BJ (cell line): ENCODE measurements around the gene BTBD17. TPM values are rescaled to one million over a fixed set of nuclear protein-coding genes. Genes with fewer than 3 reads are reported as not detected.
"Not testable (repeated sequence)": the region's sequence is repeated elsewhere in the genome, so short reads cannot be mapped to it uniquely, and the experiment has no call there.

Experiments
- CTCF ChIA-PET: fragments of 350-600 bp; formaldehyde crosslinking; extraction: SDS; loops from one replicate; lab custom pipeline; 2021; ENCODE audit warnings: antibody characterized with exemption, inconsistent platforms; lab: Yijun Ruan, JAX
- POLR2A ChIA-PET: fragments of 300-600 bp; sonication (Branson Sonifier 250); formaldehyde crosslinking; extraction: SDS; loops from one replicate; lab custom pipeline; 2021; ENCODE audit warnings: antibody characterized with exemption; lab: Charles Lee
- DNase-seq: peaks from one replicate; pipeline ENCODE4 v3.0.0-alpha.2; 2011; ENCODE audit warnings: low read depth
- H3K27me3 ChIP-seq: 2 replicates; pipeline ENCODE4 v1.6.0; 2011; ENCODE audit warnings: low read length; ENCODE audit not compliant: control insufficient read depth, insufficient read depth
- H3K36me3 ChIP-seq: 2 replicates; pipeline ENCODE4 v1.5.1; 2011; ENCODE audit warnings: low read length; ENCODE audit not compliant: control insufficient read depth, insufficient read depth
- H3K4me3 ChIP-seq: 2 replicates; pipeline ENCODE4 v1.5.1; 2011; ENCODE audit warnings: low read depth, mild to moderate bottlenecking, control low read depth, low read length
- CTCF ChIP-seq: IDR thresholded peaks from 2 replicates; pipeline ENCODE4 v1.5.1; 2011; ENCODE audit warnings: low read depth, mild to moderate bottlenecking, control low read depth, inconsistent platforms, low read length, moderate library complexity; ENCODE audit not compliant: insufficient read depth
- polyA plus RNA-seq: library from polyadenylated mRNA; depleted of rRNA; stranded (reverse); fragments of >200 nt; gene quantifications from 2 replicates; pipeline ENCODE4 v1.2.3, GENCODE V29; 2011

Gene BTBD17
- polyA plus RNA-seq, 1 experiment: not detected

- POLR2A ChIA-PET: no interaction called here
- CTCF ChIA-PET: no interaction called here
- TF ChIP-seq CTCF: no peak
- H3K36me3 ChIP-seq: no peaks in the 10 kb centered on the region
- DNase-seq: no peak
- no peaks in the 10 kb centered on the region for H3K27me3 ChIP-seq
- no peak overlapping the region for H3K4me3 ChIP-seq
These were observed 45.7 kb upstream of the BTBD17 start for GRCh38 chr17:74407384-74407783.

- CTCF ChIA-PET, H3K4me3 ChIP-seq, POLR2A ChIA-PET, DNase-seq, H3K27me3 ChIP-seq, H3K36me3 ChIP-seq: not testable (repeated sequence)
These were observed 43.6 kb upstream of the BTBD17 start for GRCh38 chr17:74405311-74405710.

GRCh38 chr17:74404789-74405188 is 43.1 kb upstream of the BTBD17 start:
- DNase-seq: no peak
- ChIA-PET CTCF (no interaction called here), POLR2A (no interaction called here)
- H3K27me3 ChIP-seq: no peaks in the 10 kb centered on the region
- TF ChIP-seq CTCF: no peak
- H3K36me3 ChIP-seq: no peaks in the 10 kb centered on the region
- H3K4me3 ChIP-seq: no peak overlapping the region

GRCh38 chr17:74404218-74404617 is 42.5 kb upstream of the BTBD17 start:
- DNase-seq: no peak
- POLR2A ChIA-PET: no interaction called here
- no peaks in the 10 kb centered on the region for H3K36me3 ChIP-seq
- TF ChIP-seq CTCF: no peak
- H3K4me3 ChIP-seq: no peak overlapping the region
- H3K27me3 ChIP-seq: no peaks in the 10 kb centered on the region
- CTCF ChIA-PET: no interaction called here

- CTCF ChIA-PET: interaction anchor here (1.2 kb wide), 1 partner anchor 24 kb away, joined by 3 read pairs; no protein-coding TSS in a partner anchor
- Histone ChIP-seq H3K36me3 (no peaks in the 10 kb centered on the region), H3K4me3 (no peak overlapping the region), H3K27me3 (no peaks in the 10 kb centered on the region)
- TF ChIP-seq CTCF: no peak
- POLR2A ChIA-PET: no interaction called here
- no peak for DNase-seq
These were observed 42.0 kb upstream of the BTBD17 start for GRCh38 chr17:74403512-74404137.

GRCh38 chr17:74402048-74402447 is 40.4 kb upstream of the BTBD17 start:
- H3K4me3 ChIP-seq: no peak overlapping the region
- ChIA-PET POLR2A (no interaction called here), CTCF (interaction anchor here (1.2 kb wide), 1 partner anchor 23 kb away, joined by 3 read pairs; no protein-coding TSS in a partner anchor)
- no peaks in the 10 kb centered on the region for H3K27me3 ChIP-seq
- no peak for TF ChIP-seq CTCF
- H3K36me3 ChIP-seq: no peaks in the 10 kb centered on the region
- DNase-seq: no peak
